Subcutaneous adipose tissue (tissue), 4 donors: Measurements from ENCODE around the gene PRRX1. TPM values are rescaled to one million over a fixed set of nuclear protein-coding genes. Genes with fewer than 3 reads are reported as not detected.

Source experiments
- total RNA-seq, 4 donors: library from RNA; depleted of rRNA; stranded (reverse); fragments of >200 nt; gene quantifications; one replicate each; pipeline ENCODE4 v1.1.0, GENCODE V29; 2016
- TF ChIP-seq, protein P1 (sequence below): fragments of 450-650 bp; IDR thresholded peaks from one replicate; pipeline ENCODE4 v1.5.1; 2016; ENCODE audit warnings: low read depth, mild to moderate bottlenecking, control low read depth, antibody characterized with exemption, moderate library complexity

Gene PRRX1
- total RNA-seq, 4 donors from 2014 or later: 75.3 to 115 (median 87.3) TPM

- TF ChIP-seq, protein P1, sequence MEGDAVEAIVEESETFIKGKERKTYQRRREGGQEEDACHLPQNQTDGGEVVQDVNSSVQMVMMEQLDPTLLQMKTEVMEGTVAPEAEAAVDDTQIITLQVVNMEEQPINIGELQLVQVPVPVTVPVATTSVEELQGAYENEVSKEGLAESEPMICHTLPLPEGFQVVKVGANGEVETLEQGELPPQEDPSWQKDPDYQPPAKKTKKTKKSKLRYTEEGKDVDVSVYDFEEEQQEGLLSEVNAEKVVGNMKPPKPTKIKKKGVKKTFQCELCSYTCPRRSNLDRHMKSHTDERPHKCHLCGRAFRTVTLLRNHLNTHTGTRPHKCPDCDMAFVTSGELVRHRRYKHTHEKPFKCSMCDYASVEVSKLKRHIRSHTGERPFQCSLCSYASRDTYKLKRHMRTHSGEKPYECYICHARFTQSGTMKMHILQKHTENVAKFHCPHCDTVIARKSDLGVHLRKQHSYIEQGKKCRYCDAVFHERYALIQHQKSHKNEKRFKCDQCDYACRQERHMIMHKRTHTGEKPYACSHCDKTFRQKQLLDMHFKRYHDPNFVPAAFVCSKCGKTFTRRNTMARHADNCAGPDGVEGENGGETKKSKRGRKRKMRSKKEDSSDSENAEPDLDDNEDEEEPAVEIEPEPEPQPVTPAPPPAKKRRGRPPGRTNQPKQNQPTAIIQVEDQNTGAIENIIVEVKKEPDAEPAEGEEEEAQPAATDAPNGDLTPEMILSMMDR: no peak
These were observed 8.4 kb downstream of the PRRX1 start for GRCh38 chr1:170672316-170672715.

DNA sequence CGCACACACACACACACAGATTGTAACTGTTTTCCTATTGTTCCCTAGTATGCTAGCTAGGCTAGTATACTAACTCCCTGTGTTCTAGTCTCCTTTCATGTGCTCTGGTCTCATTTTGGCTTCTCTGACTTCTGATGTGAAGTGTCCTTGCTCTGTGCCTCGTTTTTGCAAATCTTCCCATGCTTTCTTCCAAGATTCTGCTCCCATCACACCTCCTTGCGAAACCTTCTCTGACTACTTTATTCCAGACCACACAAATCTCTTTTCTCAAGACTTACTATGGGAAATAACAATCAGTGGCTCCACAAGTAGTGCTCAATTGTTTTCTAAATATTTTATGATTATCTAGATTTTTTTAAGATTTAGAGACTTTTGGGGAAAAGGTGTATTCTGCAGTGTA is 10.3 kb downstream of the PRRX1 start:
- TF ChIP-seq, protein P1: no peak

DNA sequence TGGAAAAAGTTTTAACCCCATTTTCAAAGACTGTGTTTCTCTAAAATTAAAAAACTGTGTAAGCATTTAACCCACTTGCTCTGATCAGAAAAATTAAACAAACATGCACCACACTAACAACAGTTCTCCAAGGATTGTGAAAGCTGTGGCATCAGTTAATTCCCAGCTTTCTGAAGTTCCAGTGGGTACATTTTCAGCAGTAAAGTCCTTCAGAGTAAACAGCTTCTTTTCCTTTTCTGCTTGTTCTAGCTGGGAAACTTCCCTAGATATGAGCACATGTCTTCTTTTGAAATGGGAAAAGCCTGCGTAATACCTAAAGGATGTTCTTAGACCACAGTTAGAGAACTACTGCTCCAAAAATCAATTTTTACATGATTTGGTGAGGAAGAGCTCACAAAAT is 11.1 kb downstream of the PRRX1 start:
- TF ChIP-seq, protein P1: no peak

GRCh38 chr1:170675865-170676264 is 11.9 kb downstream of the PRRX1 start:
- TF ChIP-seq, protein P1: no peak

DNA sequence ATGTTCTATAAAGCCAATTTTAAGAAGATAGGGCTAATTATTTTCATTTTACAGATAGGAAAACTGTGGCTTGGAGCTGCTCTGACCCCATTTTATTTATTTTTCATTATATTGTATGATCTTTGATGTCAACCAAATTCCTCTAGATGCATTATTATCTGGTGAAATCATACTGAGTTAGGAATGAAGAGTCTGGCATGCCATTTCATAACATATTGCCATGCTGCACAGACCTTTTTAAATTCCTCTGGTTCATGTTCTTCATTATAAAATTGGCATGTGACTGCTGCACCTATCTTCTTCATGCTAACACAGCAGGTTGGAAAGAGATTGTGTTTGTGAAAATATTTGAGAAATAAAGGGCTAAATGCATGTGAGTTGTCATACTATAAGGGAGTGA is 12.7 kb downstream of the PRRX1 start:
- TF ChIP-seq, protein P1: no peak

DNA sequence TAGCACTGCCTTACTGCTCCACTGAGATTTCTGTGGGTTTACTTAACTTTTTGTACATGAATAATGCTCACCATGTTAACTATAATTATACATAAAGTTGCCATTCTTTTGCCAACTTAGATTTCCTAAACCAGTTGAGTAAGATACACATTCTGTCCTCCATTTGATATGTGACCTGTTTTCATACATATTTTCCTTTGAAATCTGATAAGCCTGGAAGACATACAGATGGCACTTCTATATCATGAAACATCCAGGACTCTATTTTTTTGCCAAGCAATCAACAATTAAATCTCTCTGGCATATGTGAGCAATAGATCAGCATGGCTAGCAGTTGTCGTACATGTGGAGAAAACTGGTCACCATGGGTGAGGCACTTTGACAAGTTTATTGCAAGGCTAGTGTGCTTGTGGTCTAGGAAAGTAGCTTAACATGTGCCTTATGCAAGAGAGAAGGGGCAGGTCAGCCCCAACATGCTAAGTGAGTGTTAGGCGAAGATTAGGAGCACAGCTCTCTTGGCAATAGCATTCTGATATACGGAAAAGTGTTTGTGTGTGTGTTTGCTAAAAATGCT is 14.2 kb downstream of the PRRX1 start:
- TF ChIP-seq, protein P1: no peak

GRCh38 chr1:170680428-170680827 is 16.5 kb downstream of the PRRX1 start:
- TF ChIP-seq, protein P1: no peak
